MM.1S (cell line): Measurements from ENCODE around the gene HENMT1.

ENCODE experiments used
- CTCF ChIP-seq: fragments of 300-600 bp; sonication (generic); IDR thresholded peaks from 2 replicates; pipeline ENCODE4 v1.5.1; 2016; ENCODE audit warnings: antibody characterized with exemption, low read length, mixed read lengths
- EZH2 ChIP-seq: fragments of 300-600 bp; sonication (generic); optimal IDR thresholded peaks from 2 replicates; pipeline ENCODE3; 2017; ENCODE audit warnings: low read depth, mild to moderate bottlenecking, antibody characterized with exemption, low read length, mixed read lengths
- EZH2phosphoT487 ChIP-seq: fragments of 300-600 bp; sonication (generic); IDR thresholded peaks from 2 replicates; pipeline ENCODE4 v1.6.1; 2018; ENCODE audit warnings: antibody characterized with exemption, low read length

GRCh38 chr1:108703939-108704338 lies 43.0 kb upstream of the HENMT1 start:
- TF ChIP-seq CTCF (no peak), EZH2phosphoT487 (no peak), EZH2 (no peak)
